ENCODE measurements around the gene CALHM2. TPM values are rescaled to one million over a fixed set of nuclear protein-coding genes. Genes with fewer than 3 reads are reported as not detected.

CALHM2 gene
- total and polyA plus RNA-seq, 2 of the 4 experiments (the other 2 are of a cell fraction) = 2.5 to 7.9 TPM

DNA sequence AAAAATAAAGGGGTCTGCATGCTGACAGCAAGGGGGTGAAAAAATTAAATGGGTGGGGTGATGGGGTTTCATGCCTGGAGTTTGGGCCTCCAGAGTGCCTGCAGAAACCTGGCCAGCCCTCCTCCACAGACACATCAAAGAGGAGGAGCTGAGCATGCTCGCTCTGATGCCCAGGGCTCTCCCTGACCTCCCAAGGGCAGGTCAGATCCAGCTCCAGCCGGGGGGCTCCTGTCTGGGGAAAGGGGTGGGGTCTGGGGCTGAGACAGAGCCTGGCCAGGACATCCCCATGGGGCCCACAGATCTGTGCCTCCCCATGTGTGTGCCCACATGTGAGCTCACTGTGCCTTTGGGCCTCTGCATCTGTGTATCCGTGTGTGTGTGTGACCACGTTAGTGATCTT, 7.4 kb upstream of the CALHM2 start:
- ATAC-seq (ENCODE audit: low read depth) (no peak), DNase-seq (no peak)
- H3K9me3 ChIP-seq (ENCODE audit: control insufficient read depth, insufficient read depth, low read length) = no peaks in the 10 kb centered on the region
- H3K79me1 ChIP-seq (ENCODE audit: low read depth in 1 of 2, low read length in 2 of 2) = no peaks in the 10 kb centered on the region
- no peak overlapping the region for H4K8ac ChIP-seq (ENCODE audit: low read depth in 2 of 2, low read length in 2 of 2)
- no peak overlapping the region for H3K4ac ChIP-seq (ENCODE audit: low read depth, low read length)
- TF ChIP-seq MAZ (IDR thresholded peaks at IDR 0.05; ENCODE audit: borderline replicate concordance, low read depth, low read length) (no peak), MXI1 (IDR thresholded peaks at IDR 0.05; ENCODE audit: borderline replicate concordance, low read depth, low read length) (no peak), FOS (IDR thresholded peaks at IDR 0.05; ENCODE audit: low read depth, low read length) (no peak), RFX5 (IDR thresholded peaks at IDR 0.05; ENCODE audit: low read depth, low read length) (no peak), RAD21 (IDR thresholded peaks at IDR 0.05; ENCODE audit: low read length) (no peak), MAFK (IDR thresholded peaks at IDR 0.05; ENCODE audit: low read depth, low read length) (no peak), NFE2L2 (IDR thresholded peaks at IDR 0.05; ENCODE audit: low read depth, low read length) (no peak), CHD1 (IDR thresholded peaks at IDR 0.05; ENCODE audit: low read depth, low read length) (no peak), CEBPB (IDR thresholded peaks at IDR 0.05; ENCODE audit: low read depth, low read length) (no peak), POLR2A (IDR thresholded peaks at IDR 0.05; ENCODE audit: low read depth, low read length) (no peak)
- TF ChIP-seq, protein P1, sequence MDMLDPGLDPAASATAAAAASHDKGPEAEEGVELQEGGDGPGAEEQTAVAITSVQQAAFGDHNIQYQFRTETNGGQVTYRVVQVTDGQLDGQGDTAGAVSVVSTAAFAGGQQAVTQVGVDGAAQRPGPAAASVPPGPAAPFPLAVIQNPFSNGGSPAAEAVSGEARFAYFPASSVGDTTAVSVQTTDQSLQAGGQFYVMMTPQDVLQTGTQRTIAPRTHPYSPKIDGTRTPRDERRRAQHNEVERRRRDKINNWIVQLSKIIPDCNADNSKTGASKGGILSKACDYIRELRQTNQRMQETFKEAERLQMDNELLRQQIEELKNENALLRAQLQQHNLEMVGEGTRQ (IDR thresholded peaks at IDR 0.05; ENCODE audit: low read depth, low read length) = no peak
- TF ChIP-seq, protein P2, sequence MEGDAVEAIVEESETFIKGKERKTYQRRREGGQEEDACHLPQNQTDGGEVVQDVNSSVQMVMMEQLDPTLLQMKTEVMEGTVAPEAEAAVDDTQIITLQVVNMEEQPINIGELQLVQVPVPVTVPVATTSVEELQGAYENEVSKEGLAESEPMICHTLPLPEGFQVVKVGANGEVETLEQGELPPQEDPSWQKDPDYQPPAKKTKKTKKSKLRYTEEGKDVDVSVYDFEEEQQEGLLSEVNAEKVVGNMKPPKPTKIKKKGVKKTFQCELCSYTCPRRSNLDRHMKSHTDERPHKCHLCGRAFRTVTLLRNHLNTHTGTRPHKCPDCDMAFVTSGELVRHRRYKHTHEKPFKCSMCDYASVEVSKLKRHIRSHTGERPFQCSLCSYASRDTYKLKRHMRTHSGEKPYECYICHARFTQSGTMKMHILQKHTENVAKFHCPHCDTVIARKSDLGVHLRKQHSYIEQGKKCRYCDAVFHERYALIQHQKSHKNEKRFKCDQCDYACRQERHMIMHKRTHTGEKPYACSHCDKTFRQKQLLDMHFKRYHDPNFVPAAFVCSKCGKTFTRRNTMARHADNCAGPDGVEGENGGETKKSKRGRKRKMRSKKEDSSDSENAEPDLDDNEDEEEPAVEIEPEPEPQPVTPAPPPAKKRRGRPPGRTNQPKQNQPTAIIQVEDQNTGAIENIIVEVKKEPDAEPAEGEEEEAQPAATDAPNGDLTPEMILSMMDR (conservative IDR thresholded peaks at IDR 0.05; ENCODE audit: low read depth, low read length) = no peak
- no peak overlapping the region for H3K9ac ChIP-seq (ENCODE audit: low read depth, low read length)
- no peak overlapping the region for H2BK15ac ChIP-seq (ENCODE audit: low read depth, low read length)
- in situ Hi-C loops (cut with MboI; ENCODE audit: low sequenced_read_pairs) = no loop called here
- dilution Hi-C loops (cut with HindIII; ENCODE audit: low sequenced_read_pairs, unreplicated experiment) = no loop called here
- no peak overlapping the region for H2BK120ac ChIP-seq (ENCODE audit: low read depth, low read length)
- H4K5ac ChIP-seq (ENCODE audit: low read depth, low read length) = no peak overlapping the region
- H3K23ac ChIP-seq (ENCODE audit: low read depth, low read length) = no peak overlapping the region
- no peak overlapping the region for H3K56ac ChIP-seq (ENCODE audit: extremely low read depth, insufficient read depth, low read length)
- no peak overlapping the region for H3K14ac ChIP-seq (replicated peaks; ENCODE audit: low read depth, low read length)
- no peaks in the 10 kb centered on the region for H4K20me1 ChIP-seq (ENCODE audit: insufficient read depth, low read length)
- H4K91ac ChIP-seq (ENCODE audit: insufficient read depth, low read depth, low read length) = no peak overlapping the region
- H2AK9ac ChIP-seq (replicated peaks; ENCODE audit: low read depth, low read length, poor library complexity) = no peak overlapping the region
- POLR2A ChIA-PET (ENCODE audit: unreplicated experiment) = no interaction called here
- H2BK5ac ChIP-seq (ENCODE audit: low read depth, low read length, poor library complexity, severe bottlenecking) = no peak overlapping the region
- no peak overlapping the region for H2AFZ ChIP-seq (replicated peaks; ENCODE audit: low read length, poor library complexity)
- no peaks in the 10 kb centered on the region for H3K4me1 ChIP-seq (ENCODE audit: control insufficient read depth, insufficient read depth, low read length)
- CTCF ChIA-PET = no interaction called here
- no peak overlapping the region for H3K18ac ChIP-seq (ENCODE audit: low read depth, low read length)
- no peak overlapping the region for H3K4me2 ChIP-seq (ENCODE audit: low read depth, low read length)
- H3K27me3 ChIP-seq (ENCODE audit: control insufficient read depth, insufficient read depth, low read length) = peaks cover 25% of the 10 kb centered on the region
- H3K27ac ChIP-seq (ENCODE audit: insufficient read depth, low read length) = no peak overlapping the region
- H2BK20ac ChIP-seq (ENCODE audit: low read depth, low read length) = no peak overlapping the region
- no peaks in the 10 kb centered on the region; the same call in 1 of the 2 replicates for H3K9me1 ChIP-seq (ENCODE audit: insufficient read depth, low read length)
- BruUV-seq (replicated peaks) = no TSS peak
- H3K4me3 ChIP-seq (ENCODE audit: insufficient read depth, low read depth, low read length) = no peak overlapping the region
- intact Hi-C loops (cut with micrococcal nuclease) = no loop called here
- no CpG with 5 or more reads among the region's 4 CpGs for WGBS, 2 experiments (ENCODE audit: extremely low coverage in 2 of 2, insufficient read length in 1 of 2)
- no peaks in the 10 kb centered on the region for H3K36me3 ChIP-seq (ENCODE audit: control insufficient read depth, insufficient read depth, low read length)
- H2AK5ac ChIP-seq (ENCODE audit: low read depth, low read length) = no peak overlapping the region
